Trophoblast cell (in vitro differentiated cells and primary cell): ENCODE measurements around the gene MPI.

Experiments
- DNase-seq, 2 donors: peaks; one replicate each; pipeline ENCODE4 v3.0.0-alpha.2; 2016
- H2AFZ ChIP-seq: 2 replicates; pipeline ENCODE4 v1.6.1; 2013; ENCODE audit warnings: low read length, moderate library complexity, mild to moderate bottlenecking; ENCODE audit not compliant: insufficient read depth, poor library complexity
- H2AK5ac ChIP-seq: 2 replicates; pipeline ENCODE4 v1.6.1; 2013; ENCODE audit warnings: mild to moderate bottlenecking, low read length
- H2BK120ac ChIP-seq: 2 replicates; pipeline ENCODE4 v1.6.1; 2013; ENCODE audit warnings: low read length, mild to moderate bottlenecking, moderate library complexity; ENCODE audit not compliant: insufficient read depth, poor library complexity
- H2BK12ac ChIP-seq: 2 replicates; pipeline ENCODE4 v1.6.1; 2013; ENCODE audit warnings: mild to moderate bottlenecking, low read length, moderate library complexity
- H2BK5ac ChIP-seq: 2 replicates; pipeline ENCODE4 v1.6.1; 2013; ENCODE audit warnings: low read length, low read depth, moderate library complexity, mild to moderate bottlenecking; ENCODE audit not compliant: poor library complexity
- H3K14ac ChIP-seq: 2 replicates; pipeline ENCODE4 v1.6.1; 2013; ENCODE audit warnings: mild to moderate bottlenecking, low read length
- H3K18ac ChIP-seq: 2 replicates; pipeline ENCODE4 v1.6.1; 2013; ENCODE audit warnings: mild to moderate bottlenecking, low read length
- H3K23ac ChIP-seq: 2 replicates; pipeline ENCODE4 v1.6.1; 2013; ENCODE audit warnings: low read length
- H3K27ac ChIP-seq: 2 replicates; pipeline ENCODE4 v1.5.1; 2013; ENCODE audit warnings: low read depth, mild to moderate bottlenecking, inconsistent platforms, low read length, moderate library complexity
- H3K27me3 ChIP-seq: 2 replicates; pipeline ENCODE4 v1.6.1; 2013; ENCODE audit warnings: inconsistent platforms, mild to moderate bottlenecking, low read length, moderate library complexity; ENCODE audit not compliant: insufficient read depth
- H3K36me3 ChIP-seq, 2 experiments: 1 replicate in 1 of 2; 2 replicates in 1 of 2; pipeline ENCODE4 v1.6.1; 2013; ENCODE audit warnings: low read length in 2 of 2, mild to moderate bottlenecking in 2 of 2, moderate library complexity in 1 of 2; ENCODE audit not compliant: insufficient read depth in 2 of 2, control insufficient read depth in 1 of 2
- H3K4ac ChIP-seq: 2 replicates; pipeline ENCODE4 v1.6.1; 2013; ENCODE audit warnings: low read depth, mild to moderate bottlenecking, low read length, moderate library complexity
- H3K4me1 ChIP-seq, 2 experiments: 1 replicate in 1 of 2; 2 replicates in 1 of 2; pipeline ENCODE4 v1.6.1; 2013; ENCODE audit warnings: low read length in 2 of 2, mild to moderate bottlenecking in 2 of 2, moderate library complexity in 1 of 2; ENCODE audit not compliant: insufficient read depth in 2 of 2, control insufficient read depth in 1 of 2
- H3K4me2 ChIP-seq: 2 replicates; pipeline ENCODE4 v1.6.1; 2013; ENCODE audit warnings: inconsistent platforms, mild to moderate bottlenecking, low read length, moderate library complexity
- H3K4me3 ChIP-seq: 2 replicates; pipeline ENCODE4 v1.5.1; 2013; ENCODE audit warnings: mild to moderate bottlenecking, low read depth, low read length, inconsistent platforms
- H3K79me1 ChIP-seq: one replicate; pipeline ENCODE4 v1.6.1; 2013; ENCODE audit warnings: low read length
- H3K79me2 ChIP-seq: 2 replicates; pipeline ENCODE4 v1.6.1; 2013; ENCODE audit warnings: low read length, mild to moderate bottlenecking; ENCODE audit not compliant: control insufficient read depth, insufficient read depth, poor library complexity
- H3K9ac ChIP-seq: 2 replicates; pipeline ENCODE4 v1.6.1; 2013; ENCODE audit warnings: mild to moderate bottlenecking, low read length
- H3K9me3 ChIP-seq: 2 replicates; pipeline ENCODE4 v1.6.1; 2013; ENCODE audit warnings: low read depth, mild to moderate bottlenecking, control low read depth, inconsistent platforms, low read length; ENCODE audit not compliant: insufficient read depth
- H4K12ac ChIP-seq: 2 replicates; pipeline ENCODE4 v1.6.1; 2013; ENCODE audit warnings: low read depth, mild to moderate bottlenecking, low read length, moderate library complexity
- H4K8ac ChIP-seq: 2 replicates; pipeline ENCODE4 v1.6.1; 2013; ENCODE audit warnings: low read depth, mild to moderate bottlenecking, low read length, moderate library complexity
- H4K91ac ChIP-seq: one replicate; pipeline ENCODE4 v1.6.1; 2013; ENCODE audit warnings: low read depth, mild to moderate bottlenecking, low read length, moderate library complexity
- WGBS: extraction: QIAGEN DNeasy Blood & Tissue Kit; methylation state at CpG from one replicate; pipeline ENCODE4 v1.1.7; 2013; ENCODE audit warnings: missing lambda C conversion rate; ENCODE audit not compliant: insufficient read length, insufficient coverage; ENCODE audit errors: extremely low coverage; 5-methylcytosine and 5-hydroxymethylcytosine counted together

The MPI gene

GRCh38 chr15:74845208-74845568, 44.7 kb upstream of the MPI start:
- Histone ChIP-seq H3K9ac (no peak overlapping the region), H3K14ac (no peak overlapping the region), H3K4me3 (no peak overlapping the region), H3K18ac (no peak overlapping the region), H4K91ac (no peak overlapping the region), H2AK5ac (no peak overlapping the region), H3K27me3 (no peaks in the 10 kb centered on the region), H4K8ac (no peak overlapping the region), H2BK120ac (no peak overlapping the region), H3K9me3 (no peaks in the 10 kb centered on the region), H4K12ac (no peak overlapping the region), H2AFZ (no peak overlapping the region), H3K23ac (no peak overlapping the region), H3K36me3 (peaks cover 33 to 37% of the 10 kb centered on the region in 2 experiments), H3K79me2 (peaks cover 3% of the 10 kb centered on the region), H3K4ac (no peak overlapping the region), H3K4me2 (no peak overlapping the region), H3K79me1 (peaks cover 6% of the 10 kb centered on the region), H2BK5ac (no peak overlapping the region), H2BK12ac (no peak overlapping the region), H3K27ac (no peak overlapping the region), H3K4me1 (peaks cover 11 to 12% of the 10 kb centered on the region in 2 experiments)
- DNase-seq: no peak
- no CpG with 5 or more reads among the region's 5 CpGs for WGBS

GRCh38 chr15:74845581-74845980, 44.3 kb upstream of the MPI start:
- Histone ChIP-seq H4K91ac (no peak overlapping the region), H3K27ac (no peak overlapping the region), H4K12ac (no peak overlapping the region), H3K36me3 (peaks cover 37 to 41% of the 10 kb centered on the region in 2 experiments), H2BK5ac (no peak overlapping the region), H3K4ac (no peak overlapping the region), H2AK5ac (no peak overlapping the region), H2BK120ac (no peak overlapping the region), H2AFZ (no peak overlapping the region), H3K4me2 (no peak overlapping the region), H3K14ac (no peak overlapping the region), H4K8ac (no peak overlapping the region), H3K79me2 (peaks cover 3% of the 10 kb centered on the region), H3K9ac (no peak overlapping the region), H3K4me1 (peaks cover 11 to 12% of the 10 kb centered on the region in 2 experiments), H3K27me3 (no peaks in the 10 kb centered on the region), H3K18ac (no peak overlapping the region), H3K4me3 (no peak overlapping the region), H3K79me1 (peaks cover 6% of the 10 kb centered on the region), H3K9me3 (no peaks in the 10 kb centered on the region), H3K23ac (no peak overlapping the region), H2BK12ac (no peak overlapping the region)
- DNase-seq: no peak
- no CpG with 5 or more reads among the region's 4 CpGs for WGBS

DNA sequence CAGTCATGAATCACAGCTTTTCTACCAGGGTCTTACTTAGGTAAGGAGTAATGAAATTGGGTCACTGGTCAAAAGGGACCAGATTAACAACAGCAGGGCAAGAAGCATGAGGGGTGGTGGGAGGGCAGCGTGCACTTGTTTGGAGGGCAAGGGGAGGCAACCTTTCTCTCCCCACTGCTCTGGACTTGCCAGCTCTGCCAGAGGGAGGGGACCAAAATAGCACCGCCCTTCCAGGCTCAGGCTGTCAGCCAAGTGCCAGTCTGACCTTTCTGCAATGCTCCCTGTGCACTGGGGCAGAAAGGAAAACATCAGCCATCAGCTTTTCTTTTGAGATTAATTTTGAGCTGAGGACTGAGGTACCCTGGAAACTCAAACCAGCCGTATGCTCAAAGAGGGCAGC, 42.4 kb upstream of the MPI start:
- H3K4me1 ChIP-seq: peaks cover 7 to 13% of the 10 kb centered on the region in 2 experiments
- no CpG with 5 or more reads among the region's 3 CpGs for WGBS
- H3K4ac ChIP-seq: no peak overlapping the region
- H2BK120ac ChIP-seq: no peak overlapping the region
- H3K9ac ChIP-seq: no peak overlapping the region
- no peaks in the 10 kb centered on the region for H3K9me3 ChIP-seq
- H3K27ac ChIP-seq: no peak overlapping the region
- no peak overlapping the region for H3K18ac ChIP-seq
- no peak overlapping the region for H2AFZ ChIP-seq
- no peak overlapping the region for H2BK5ac ChIP-seq
- no peaks in the 10 kb centered on the region for H3K27me3 ChIP-seq
- no peak overlapping the region for H3K4me2 ChIP-seq
- no peak overlapping the region for H2BK12ac ChIP-seq
- peaks cover 6% of the 10 kb centered on the region for H3K79me1 ChIP-seq
- no peak overlapping the region for H4K91ac ChIP-seq
- H3K36me3 ChIP-seq: peaks cover 54% of the 10 kb centered on the region in 2 experiments
- no peak for DNase-seq
- H3K23ac ChIP-seq: no peak overlapping the region
- H3K79me2 ChIP-seq: peaks cover 3% of the 10 kb centered on the region
- H4K8ac ChIP-seq: no peak overlapping the region
- no peak overlapping the region for H2AK5ac ChIP-seq
- H3K4me3 ChIP-seq: peak overlapping the region; percentile 32
- H4K12ac ChIP-seq: no peak overlapping the region
- no peak overlapping the region for H3K14ac ChIP-seq

- Histone ChIP-seq H2BK120ac (no peak overlapping the region), H2BK12ac (no peak overlapping the region), H3K79me2 (no peaks in the 10 kb centered on the region), H4K8ac (no peak overlapping the region), H3K4ac (no peak overlapping the region), H3K36me3 (peaks cover 66 to 67% of the 10 kb centered on the region in 2 experiments), H3K79me1 (no peaks in the 10 kb centered on the region), H3K23ac (no peak overlapping the region), H2AK5ac (no peak overlapping the region), H3K4me3 (no peak overlapping the region), H3K27me3 (no peaks in the 10 kb centered on the region), H3K4me2 (no peak overlapping the region), H3K18ac (no peak overlapping the region), H3K4me1 (peaks cover 0 to 7% of the 10 kb centered on the region in 2 experiments), H2AFZ (no peak overlapping the region), H3K9me3 (no peaks in the 10 kb centered on the region), H3K14ac (no peak overlapping the region), H3K9ac (no peak overlapping the region), H2BK5ac (no peak overlapping the region), H4K12ac (no peak overlapping the region), H4K91ac (no peak overlapping the region), H3K27ac (no peak overlapping the region)
- no peak for DNase-seq
- no CpG with 5 or more reads among the region's 4 CpGs for WGBS
Observed at GRCh38 chr15:74850393-74850792, 39.4 kb upstream of the MPI start.
